NCI-H1417 (cell line): ENCODE results near the gene SV2B.
"Not testable (repeated sequence)": the region's sequence is repeated elsewhere in the genome, so short reads cannot be mapped to it uniquely, and the experiment has no call there.

Experiments used
- DNase-seq, 3 experiments: peaks; one replicate each; lab custom pipeline; 2025; lab: John Stamatoyannopoulos, UW

SV2B gene

GRCh38 chr15:91311986-91312385 lies 211.9 kb downstream of the SV2B start:
- no peak for DNase-seq

- no peak for DNase-seq
These were observed 216.1 kb downstream of the SV2B start for GRCh38 chr15:91316126-91316525.

- no peak for DNase-seq
These were observed 218.5 kb downstream of the SV2B start for GRCh38 chr15:91318516-91318915.

DNA sequence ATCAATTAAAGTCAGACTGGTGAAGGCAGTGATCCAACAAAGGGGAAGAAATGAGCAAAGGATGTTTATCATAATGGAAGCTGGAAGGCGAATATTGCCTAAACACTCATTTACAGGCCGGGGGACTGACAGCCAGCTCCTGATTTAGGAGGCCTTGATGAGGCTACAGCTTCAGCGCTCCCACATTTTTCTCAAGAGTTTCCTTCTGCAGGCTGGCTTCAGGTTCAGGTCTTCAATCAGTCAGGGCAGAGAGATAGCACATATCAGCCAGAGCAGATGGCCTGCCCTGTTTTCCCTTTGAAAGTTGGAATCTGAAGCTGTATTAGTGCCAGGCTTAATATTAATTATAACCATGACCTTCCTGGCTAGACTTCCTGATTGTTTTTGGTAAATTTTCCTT lies 218.9 kb downstream of the SV2B start:
- DNase-seq: no peak

GRCh38 chr15:91319371-91320059 lies 219.5 kb downstream of the SV2B start:
- no peak for DNase-seq

- peak in 1 of 3 experiments; percentile 24 for DNase-seq
These were observed 220.0 kb downstream of the SV2B start for GRCh38 chr15:91320101-91320500.

- no peak for DNase-seq
These were observed 229.9 kb downstream of the SV2B start for GRCh38 chr15:91329914-91330313.

DNA sequence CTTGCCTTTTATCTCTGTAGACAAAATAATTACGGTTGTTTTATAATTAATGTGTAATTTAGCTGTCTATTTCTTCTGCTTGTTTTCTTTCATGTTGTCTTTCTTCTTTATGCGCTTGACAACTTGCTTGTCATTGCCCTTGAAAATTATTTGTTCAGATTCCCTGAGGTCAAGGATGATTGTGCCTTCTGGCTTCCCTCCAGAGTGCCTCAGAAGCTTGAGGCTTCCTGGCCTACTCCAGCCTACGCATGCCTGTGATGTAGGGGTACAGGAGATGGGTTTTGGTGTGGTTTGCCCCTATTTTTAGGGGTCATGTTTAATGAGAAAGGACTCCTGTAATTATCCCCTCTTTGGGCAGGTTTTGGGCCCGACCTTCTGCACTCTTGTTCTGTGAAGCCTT lies 231.5 kb downstream of the SV2B start:
- DNase-seq: peak in 1 of 3 experiments; percentile 67

GRCh38 chr15:91335702-91336101 lies 235.6 kb downstream of the SV2B start:
- peak in 2 of 3 experiments; percentile 13 to 65 for DNase-seq

DNA sequence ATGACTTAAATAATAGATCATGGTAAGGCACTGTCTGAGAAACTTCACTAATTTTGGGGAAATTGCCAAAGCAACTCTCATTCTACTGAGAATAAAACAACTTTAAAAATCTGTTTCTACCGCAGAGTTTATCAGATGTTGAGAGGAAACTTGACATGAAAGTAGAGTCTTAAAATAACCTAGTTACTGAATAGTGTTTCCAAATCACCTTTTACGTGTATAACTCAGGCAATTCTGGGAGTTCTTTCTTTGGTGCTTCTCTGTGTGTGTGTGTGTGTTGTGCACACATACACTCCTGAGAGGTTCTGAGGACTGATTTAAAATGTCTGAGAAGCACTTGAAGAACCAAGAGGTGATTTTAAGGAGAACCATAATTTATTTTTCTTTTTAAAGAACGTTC lies 236.6 kb downstream of the SV2B start:
- no peak for DNase-seq

DNA sequence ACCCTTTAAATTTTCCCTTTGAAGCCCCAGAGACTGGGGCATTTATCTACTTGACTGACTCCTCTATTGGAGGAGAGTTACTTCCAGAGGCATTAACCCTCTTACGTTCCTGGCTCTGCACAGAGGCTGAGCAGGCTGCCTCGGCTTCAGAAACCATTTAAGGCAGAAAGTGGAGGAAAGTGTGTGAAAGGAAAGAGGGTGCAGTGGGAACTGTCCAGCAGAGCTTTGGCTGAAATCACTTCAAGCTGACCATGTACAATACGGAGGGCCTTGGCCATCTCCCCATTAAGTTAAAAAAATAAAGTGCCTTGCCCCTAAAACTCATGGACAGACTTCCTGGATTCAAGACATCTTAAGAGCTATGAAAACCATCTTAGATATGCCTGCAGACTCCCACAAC lies 238.7 kb downstream of the SV2B start:
- no peak for DNase-seq

DNA sequence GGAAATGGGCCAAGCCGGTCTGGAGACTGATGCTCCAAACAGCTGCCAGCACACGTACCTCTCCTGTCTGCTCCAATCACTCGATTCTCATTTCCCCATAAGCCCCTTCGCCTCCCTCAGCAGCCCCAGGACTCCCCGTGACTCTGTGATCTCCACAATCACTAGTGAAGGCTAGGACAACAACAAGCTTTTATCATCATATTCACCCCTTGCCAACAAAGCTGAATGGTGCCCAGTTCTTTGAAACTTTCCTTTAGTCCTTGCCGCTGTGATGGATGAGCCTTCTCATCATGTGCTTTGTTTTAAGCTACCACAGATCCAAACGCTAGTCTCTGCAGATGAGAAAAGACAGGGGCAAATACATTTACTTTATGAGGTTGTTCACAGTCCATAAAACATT lies 242.0 kb downstream of the SV2B start:
- DNase-seq: no peak

- not testable (repeated sequence) for DNase-seq
These were observed 244.9 kb downstream of the SV2B start for GRCh38 chr15:91344912-91345311.

DNA sequence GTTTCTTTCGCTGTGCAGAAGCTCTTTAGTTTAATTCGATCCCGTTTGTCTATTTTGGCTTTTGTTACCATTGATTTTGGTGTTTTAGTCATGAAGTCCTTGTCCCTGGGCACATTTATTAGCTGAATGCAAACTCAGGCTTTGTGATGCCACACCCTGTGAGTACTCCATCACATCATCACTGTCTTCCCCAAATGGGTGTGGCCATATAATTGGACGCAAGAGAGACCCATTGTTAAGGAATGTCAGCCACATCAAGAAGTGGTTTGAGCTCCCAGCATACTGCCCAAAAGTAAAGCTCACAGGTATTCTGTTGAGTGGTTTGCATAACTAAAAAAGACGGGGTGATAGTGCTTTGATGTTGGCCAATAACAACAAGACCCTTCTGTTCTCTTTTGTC lies 245.7 kb downstream of the SV2B start:
- no peak for DNase-seq

DNA sequence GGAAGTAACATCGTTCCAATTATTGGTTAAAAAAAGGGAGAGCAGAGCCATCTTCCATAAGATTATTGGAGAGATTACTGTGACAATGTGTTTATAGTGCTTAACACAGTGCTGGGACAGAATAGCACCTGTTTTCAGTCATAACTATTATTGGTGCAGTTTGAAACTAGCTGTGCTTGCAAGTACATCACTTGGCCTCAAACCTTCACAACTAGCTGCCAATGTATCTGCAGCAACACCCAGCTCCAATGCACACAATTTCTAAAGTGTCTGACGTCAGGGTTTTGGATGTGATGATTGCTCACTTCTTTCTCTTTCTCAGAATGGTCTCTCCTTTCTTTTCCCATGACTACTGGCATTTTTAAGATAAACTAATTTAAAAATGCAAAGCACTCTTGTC lies 246.2 kb downstream of the SV2B start:
- DNase-seq: no peak

DNA sequence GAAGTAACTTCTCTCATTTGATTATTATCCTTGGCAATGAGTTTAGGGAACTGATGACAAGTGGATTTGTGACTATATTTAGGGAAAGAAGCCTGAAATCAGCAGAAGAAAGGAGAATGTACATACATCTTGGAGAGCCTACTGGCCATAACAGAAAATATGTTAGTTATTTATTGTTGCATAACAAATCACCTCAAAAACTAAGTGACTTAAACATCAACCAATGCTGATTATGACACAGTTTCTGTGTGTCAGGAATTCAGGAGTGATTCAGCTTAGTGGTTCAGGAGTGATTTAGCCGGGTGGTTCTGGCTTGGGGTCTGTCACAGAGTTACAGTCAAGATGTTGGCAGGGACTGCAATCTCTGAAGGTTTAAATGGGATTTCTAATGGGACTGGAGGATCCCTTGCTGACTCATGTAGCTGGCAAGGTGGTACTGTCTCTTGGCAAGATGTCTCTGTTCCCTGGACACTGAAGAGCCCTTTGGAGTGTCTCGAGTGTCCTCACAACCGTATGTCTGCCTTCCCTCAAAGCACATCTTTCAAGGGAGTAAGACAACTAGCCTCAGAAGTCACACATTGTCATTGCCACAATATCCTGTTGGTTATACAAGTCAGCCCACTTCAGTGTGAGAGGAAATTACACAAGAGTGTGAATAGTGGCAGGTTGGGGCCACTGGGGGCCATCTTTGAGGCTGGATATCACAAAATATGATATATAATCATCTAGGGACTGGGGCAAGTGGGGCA lies 248.9 kb downstream of the SV2B start:
- DNase-seq: no peak
